ENCODE measurements around the gene NCR3LG1. TPM values are rescaled to one million over a fixed set of nuclear protein-coding genes. Genes with fewer than 3 reads are reported as not detected.

The NCR3LG1 gene
- total RNA-seq, 1 experiment from 2014 or later, result 1.4 TPM

DNA sequence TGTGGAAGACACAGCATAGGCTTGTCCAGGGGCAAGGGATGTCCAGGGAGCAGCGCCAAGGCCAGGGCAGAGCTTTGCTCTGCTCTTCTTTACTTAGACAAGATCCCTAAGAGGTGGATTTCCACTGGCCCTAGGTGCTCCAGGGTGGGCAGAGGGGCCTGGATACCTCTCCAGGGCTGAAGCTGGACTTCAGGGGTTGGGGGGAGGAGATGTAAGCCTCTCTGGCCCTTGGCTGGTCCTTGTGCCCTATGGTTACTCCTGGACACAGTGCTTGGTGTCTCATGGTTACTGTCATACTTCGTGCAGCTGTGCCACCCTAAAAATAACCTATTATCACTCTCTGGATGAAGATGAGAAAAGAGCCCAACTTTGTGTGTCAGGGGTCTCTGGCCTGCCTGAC is 49.7 kb downstream of the NCR3LG1 start:
- Histone ChIP-seq H4K5ac (ENCODE audit: insufficient read length, low read depth, low read length) (no peak overlapping the region), H3K79me1 (ENCODE audit: insufficient read depth, low read depth, low read length, poor library complexity, severe bottlenecking) (no peaks in the 10 kb centered on the region), H4K8ac (replicated peaks; ENCODE audit: insufficient read length, low read depth, low read length) (no peak overlapping the region), H3K4me2 (ENCODE audit: insufficient read depth, insufficient read length, low read length) (no peak overlapping the region), H3K56ac (ENCODE audit: insufficient read length, low read depth, low read length) (no peak overlapping the region), H3K4ac (ENCODE audit: low read depth, low read length) (no peak overlapping the region), H3K27me3 (ENCODE audit: insufficient read depth, low read length) (no peaks in the 10 kb centered on the region), H2AK5ac (ENCODE audit: insufficient read length, low read length) (no peak overlapping the region), H3K23me2 (ENCODE audit: insufficient read length, low read depth, low read length, poor library complexity, severe bottlenecking) (no peaks in the 10 kb centered on the region), H3K14ac (ENCODE audit: insufficient read depth, low read length) (no peak overlapping the region; the same call in 1 of the 2 replicates), H2BK20ac (ENCODE audit: low read depth, low read length, poor library complexity, severe bottlenecking) (no peak overlapping the region), H3K27ac (ENCODE audit: insufficient read length, low read depth, low read length) (no peak overlapping the region), H2AFZ (ENCODE audit: low read length) (no peak overlapping the region), H3T11ph (ENCODE audit: low read length) (no peak overlapping the region), H3K9me3 (ENCODE audit: control insufficient read depth, low read depth, low read length) (no peaks in the 10 kb centered on the region), H3K23ac (ENCODE audit: insufficient read length, low read depth, low read length) (no peak overlapping the region), H2BK5ac (ENCODE audit: insufficient read length, low read length) (no peak overlapping the region), H4K20me1 (ENCODE audit: control insufficient read depth, insufficient read depth, insufficient read length) (no peaks in the 10 kb centered on the region), H2BK12ac (ENCODE audit: insufficient read length, low read depth, low read length) (no peak overlapping the region), H2BK120ac (ENCODE audit: low read depth, low read length, poor library complexity, severe bottlenecking) (no peak overlapping the region), H3K4me1 (ENCODE audit: insufficient read depth, low read length) (no peaks in the 10 kb centered on the region), H3K9ac (ENCODE audit: extremely low read depth, insufficient read length, low read length) (no peak overlapping the region), H2BK15ac (ENCODE audit: low read depth, low read length) (no peak overlapping the region), H3K79me2 (ENCODE audit: insufficient read depth, low read length) (no peaks in the 10 kb centered on the region), H3K18ac (ENCODE audit: insufficient read length, low read depth, low read length) (no peak overlapping the region), H4K91ac (ENCODE audit: insufficient read length, low read depth, low read length) (no peak overlapping the region)
- WGBS (ENCODE audit: extremely low coverage, insufficient read length, low lambda C conversion rate), result no CpG with 5 or more reads among the region's 2 CpGs
- TF ChIP-seq, protein P1, sequence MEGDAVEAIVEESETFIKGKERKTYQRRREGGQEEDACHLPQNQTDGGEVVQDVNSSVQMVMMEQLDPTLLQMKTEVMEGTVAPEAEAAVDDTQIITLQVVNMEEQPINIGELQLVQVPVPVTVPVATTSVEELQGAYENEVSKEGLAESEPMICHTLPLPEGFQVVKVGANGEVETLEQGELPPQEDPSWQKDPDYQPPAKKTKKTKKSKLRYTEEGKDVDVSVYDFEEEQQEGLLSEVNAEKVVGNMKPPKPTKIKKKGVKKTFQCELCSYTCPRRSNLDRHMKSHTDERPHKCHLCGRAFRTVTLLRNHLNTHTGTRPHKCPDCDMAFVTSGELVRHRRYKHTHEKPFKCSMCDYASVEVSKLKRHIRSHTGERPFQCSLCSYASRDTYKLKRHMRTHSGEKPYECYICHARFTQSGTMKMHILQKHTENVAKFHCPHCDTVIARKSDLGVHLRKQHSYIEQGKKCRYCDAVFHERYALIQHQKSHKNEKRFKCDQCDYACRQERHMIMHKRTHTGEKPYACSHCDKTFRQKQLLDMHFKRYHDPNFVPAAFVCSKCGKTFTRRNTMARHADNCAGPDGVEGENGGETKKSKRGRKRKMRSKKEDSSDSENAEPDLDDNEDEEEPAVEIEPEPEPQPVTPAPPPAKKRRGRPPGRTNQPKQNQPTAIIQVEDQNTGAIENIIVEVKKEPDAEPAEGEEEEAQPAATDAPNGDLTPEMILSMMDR (conservative IDR thresholded peaks at IDR 0.05), result no peak
- Mint-ChIP-seq H3K4me1 (peaks cover 2 to 13% of the 10 kb centered on the region in 2 experiments; a peak in 2 of 4 replicates), H3K9me3 (no peaks in the 10 kb centered on the region), H3K4me3 (no peak overlapping the region), H3K27ac (peak overlapping the region in 1 of 3 experiments; percentile 62; a peak in 2 of 7 replicates), H3K36me3 (ENCODE audit: insufficient read depth in 1 of 3, low read depth in 3 of 3) (no peaks in the 10 kb centered on the region), H3K27me3 (ENCODE audit: low read depth) (no peaks in the 10 kb centered on the region; the same call in none of the 2 replicates)
- no peak for DNase-seq
